GM12878 (cell line): Measurements from ENCODE around the gene TMEM266.
A peak's percentile ranks its signal among the peaks of the same experiment; 100 is the strongest.

Experiments used
- ATF7 ChIP-seq: fragments of 450-650 bp; IDR thresholded peaks from 2 replicates; pipeline ENCODE4 v1.6.1; 2016; ENCODE audit warnings: low read depth, mild to moderate bottlenecking
- GABPA ChIP-seq: IDR thresholded peaks from 2 replicates; pipeline ENCODE4 v1.6.1; 2014; ENCODE audit warnings: antibody characterized with exemption, low read depth, mild to moderate bottlenecking, inconsistent platforms
- NFYB ChIP-seq: IDR thresholded peaks from 2 replicates; pipeline ENCODE4 v1.6.1; 2011; ENCODE audit warnings: low read depth, mild to moderate bottlenecking, low read length, improper control_type of control experiment, moderate library complexity; ENCODE audit not compliant: insufficient read depth
- POLR2AphosphoS5 ChIP-seq: IDR thresholded peaks from 2 replicates; pipeline ENCODE4 v1.6.1; 2011; ENCODE audit warnings: mild to moderate bottlenecking, low read length, inconsistent platforms
- RAD51 ChIP-seq: fragments of 450-650 bp; IDR thresholded peaks from 2 replicates; pipeline ENCODE4 v1.6.1; 2016; ENCODE audit warnings: moderate library complexity, mild to moderate bottlenecking, inconsistent platforms
- TF ChIP-seq, protein P1 (sequence below): fragments of 450-650 bp; IDR thresholded peaks from 2 replicates; pipeline ENCODE4 v1.6.1; 2017; ENCODE audit warnings: mild to moderate bottlenecking
- TF ChIP-seq, protein P2 (sequence below), 3 experiments: IDR thresholded peaks in 2 of 3; conservative IDR thresholded peaks in 1 of 3; 2 replicates each; pipeline ENCODE4 v1.5.1; 2011; ENCODE audit warnings: low read depth in 3 of 3, low read length in 3 of 3, mild to moderate bottlenecking in 3 of 3, control low read depth in 2 of 3, moderate library complexity in 2 of 3, inconsistent platforms in 1 of 3, mixed read lengths in 1 of 3; ENCODE audit not compliant: control insufficient read depth in 2 of 3, insufficient read depth in 1 of 3; ENCODE audit errors: extremely low read depth in 1 of 3

DNA sequence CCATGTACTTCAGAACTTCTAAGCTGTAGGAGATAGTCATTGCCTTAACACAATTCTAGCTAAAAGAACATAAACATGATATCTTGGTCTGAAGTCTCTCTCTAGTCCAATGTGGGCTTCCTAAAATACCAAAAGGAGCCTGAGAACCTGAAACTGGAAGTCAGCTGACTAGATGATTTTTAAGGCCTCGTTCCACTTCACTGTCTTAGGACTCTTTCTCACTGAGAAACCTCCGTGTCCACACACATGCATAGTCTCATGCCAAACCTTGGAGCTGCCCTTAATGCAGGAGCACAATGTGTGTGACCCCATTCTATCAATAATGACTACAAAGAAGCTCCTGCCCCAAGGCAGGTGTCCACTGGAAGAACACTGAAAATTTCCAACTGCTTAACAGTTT lies 163.7 kb downstream of the TMEM266 start:
- TF ChIP-seq, protein P1, sequence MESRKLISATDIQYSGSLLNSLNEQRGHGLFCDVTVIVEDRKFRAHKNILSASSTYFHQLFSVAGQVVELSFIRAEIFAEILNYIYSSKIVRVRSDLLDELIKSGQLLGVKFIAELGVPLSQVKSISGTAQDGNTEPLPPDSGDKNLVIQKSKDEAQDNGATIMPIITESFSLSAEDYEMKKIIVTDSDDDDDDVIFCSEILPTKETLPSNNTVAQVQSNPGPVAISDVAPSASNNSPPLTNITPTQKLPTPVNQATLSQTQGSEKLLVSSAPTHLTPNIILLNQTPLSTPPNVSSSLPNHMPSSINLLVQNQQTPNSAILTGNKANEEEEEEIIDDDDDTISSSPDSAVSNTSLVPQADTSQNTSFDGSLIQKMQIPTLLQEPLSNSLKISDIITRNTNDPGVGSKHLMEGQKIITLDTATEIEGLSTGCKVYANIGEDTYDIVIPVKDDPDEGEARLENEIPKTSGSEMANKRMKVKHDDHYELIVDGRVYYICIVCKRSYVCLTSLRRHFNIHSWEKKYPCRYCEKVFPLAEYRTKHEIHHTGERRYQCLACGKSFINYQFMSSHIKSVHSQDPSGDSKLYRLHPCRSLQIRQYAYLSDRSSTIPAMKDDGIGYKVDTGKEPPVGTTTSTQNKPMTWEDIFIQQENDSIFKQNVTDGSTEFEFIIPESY: no peak
- TF ChIP-seq, protein P2, sequence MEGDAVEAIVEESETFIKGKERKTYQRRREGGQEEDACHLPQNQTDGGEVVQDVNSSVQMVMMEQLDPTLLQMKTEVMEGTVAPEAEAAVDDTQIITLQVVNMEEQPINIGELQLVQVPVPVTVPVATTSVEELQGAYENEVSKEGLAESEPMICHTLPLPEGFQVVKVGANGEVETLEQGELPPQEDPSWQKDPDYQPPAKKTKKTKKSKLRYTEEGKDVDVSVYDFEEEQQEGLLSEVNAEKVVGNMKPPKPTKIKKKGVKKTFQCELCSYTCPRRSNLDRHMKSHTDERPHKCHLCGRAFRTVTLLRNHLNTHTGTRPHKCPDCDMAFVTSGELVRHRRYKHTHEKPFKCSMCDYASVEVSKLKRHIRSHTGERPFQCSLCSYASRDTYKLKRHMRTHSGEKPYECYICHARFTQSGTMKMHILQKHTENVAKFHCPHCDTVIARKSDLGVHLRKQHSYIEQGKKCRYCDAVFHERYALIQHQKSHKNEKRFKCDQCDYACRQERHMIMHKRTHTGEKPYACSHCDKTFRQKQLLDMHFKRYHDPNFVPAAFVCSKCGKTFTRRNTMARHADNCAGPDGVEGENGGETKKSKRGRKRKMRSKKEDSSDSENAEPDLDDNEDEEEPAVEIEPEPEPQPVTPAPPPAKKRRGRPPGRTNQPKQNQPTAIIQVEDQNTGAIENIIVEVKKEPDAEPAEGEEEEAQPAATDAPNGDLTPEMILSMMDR (IDR thresholded peaks at IDR 0.05 in 2 of 3, conservative IDR thresholded peaks at IDR 0.05 in 1 of 3; ENCODE audit: control insufficient read depth in 2 of 3, extremely low read depth in 1 of 3, insufficient read depth in 1 of 3, low read depth in 3 of 3, low read length in 3 of 3): no peak
- TF ChIP-seq NFYB (no peak), POLR2AphosphoS5 (no peak; the same call in 1 of the 2 replicates), ATF7 (no peak), RAD51 (peak; percentile 44; the same call in 1 of the 2 replicates), GABPA (no peak)
